ENCODE results near the gene OXSR1.
"Not testable (repeated sequence)": the region's sequence is repeated elsewhere in the genome, so short reads cannot be mapped to it uniquely, and the experiment has no call there.

The OXSR1 gene

DNA sequence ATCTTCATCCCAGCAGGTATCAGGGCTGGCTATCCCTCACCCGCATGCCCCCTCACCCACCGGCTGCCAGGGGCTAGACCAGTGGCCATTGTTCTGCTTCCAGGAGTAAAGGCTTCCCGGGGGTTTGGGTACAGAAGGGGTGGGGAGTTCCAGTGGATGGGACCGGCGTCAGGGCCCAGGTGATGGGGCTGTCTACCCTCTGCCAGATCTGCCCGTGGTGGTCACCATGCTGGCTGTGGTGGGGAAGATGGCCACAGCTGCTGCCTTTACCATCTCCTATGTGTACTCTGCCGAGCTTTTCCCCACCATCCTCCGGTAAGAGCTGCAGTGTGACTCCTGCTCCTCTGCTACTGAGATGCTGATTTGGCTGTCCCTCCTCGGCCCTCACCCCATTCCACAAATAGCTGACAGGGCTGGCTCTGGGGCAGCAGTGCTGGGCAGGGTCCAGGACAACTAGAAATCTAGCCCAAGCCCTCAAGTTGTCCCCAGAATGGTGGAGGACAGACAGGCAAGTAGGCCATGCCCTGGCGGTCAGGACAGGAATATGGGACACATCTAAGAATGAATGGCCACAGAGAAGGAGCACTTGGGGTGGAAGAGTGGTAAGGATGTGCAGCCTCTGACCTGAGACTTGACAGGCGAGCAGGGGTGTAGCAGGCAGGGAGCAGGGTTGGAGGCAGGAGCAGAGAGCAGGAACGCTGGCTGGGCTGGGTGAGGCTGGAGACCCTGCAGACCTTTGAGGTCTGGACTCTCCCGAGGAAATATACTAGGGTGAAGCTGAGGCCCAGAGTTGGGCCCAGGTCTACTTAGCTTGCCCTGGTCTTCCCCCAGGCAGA is 111.0 kb downstream of the OXSR1 start:
- no peak for DNase-seq

DNA sequence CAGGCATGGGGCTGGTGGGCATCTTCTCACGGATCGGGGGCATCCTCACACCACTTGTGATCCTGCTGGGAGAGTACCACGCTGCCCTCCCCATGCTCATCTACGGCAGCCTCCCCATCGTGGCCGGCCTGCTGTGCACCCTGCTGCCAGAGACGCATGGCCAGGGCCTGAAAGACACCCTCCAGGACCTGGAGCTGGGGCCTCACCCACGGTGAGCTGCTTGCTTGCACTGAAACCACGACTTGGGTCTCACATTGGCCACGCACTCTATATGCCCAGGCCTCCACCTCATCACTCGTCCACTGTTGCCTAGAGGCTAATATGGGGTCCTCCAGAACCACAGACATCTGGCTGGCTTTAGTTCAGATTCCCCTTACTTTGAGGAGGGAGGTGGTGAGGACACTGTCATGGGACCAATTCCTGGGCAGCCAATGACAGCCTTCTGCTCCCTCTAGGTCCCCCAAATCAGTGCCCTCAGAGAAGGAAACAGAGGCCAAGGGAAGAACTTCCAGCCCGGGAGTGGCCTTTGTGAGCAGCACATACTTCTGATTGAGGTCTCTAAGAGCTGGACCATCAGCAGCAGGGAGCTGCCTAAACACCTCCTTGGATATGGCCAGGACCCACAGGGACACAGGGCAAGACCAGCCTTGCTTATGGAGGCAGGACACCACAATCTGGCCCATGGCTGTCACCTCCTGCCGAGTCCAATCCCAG is 111.7 kb downstream of the OXSR1 start:
- no peak for DNase-seq

DNA sequence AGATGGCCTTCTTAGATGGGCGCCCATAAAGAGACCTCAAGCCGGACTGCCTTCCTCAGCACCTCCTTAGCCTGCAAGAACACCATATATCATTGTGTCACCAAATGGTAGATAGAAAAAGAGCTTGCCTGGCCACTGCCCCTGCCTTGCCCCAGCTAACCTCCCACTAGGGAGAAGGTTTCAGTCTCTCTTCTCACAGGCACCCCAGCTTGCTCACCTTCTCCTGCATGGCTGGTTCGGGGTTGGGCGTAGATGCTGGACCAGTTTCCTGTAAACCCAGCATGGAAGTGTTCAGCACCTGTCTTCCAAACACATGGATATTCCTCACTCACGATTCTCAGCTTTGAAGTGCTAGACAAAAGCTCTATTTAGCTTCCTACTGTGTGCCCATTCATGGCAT is 113.5 kb downstream of the OXSR1 start:
- DNase-seq: no peak

DNA sequence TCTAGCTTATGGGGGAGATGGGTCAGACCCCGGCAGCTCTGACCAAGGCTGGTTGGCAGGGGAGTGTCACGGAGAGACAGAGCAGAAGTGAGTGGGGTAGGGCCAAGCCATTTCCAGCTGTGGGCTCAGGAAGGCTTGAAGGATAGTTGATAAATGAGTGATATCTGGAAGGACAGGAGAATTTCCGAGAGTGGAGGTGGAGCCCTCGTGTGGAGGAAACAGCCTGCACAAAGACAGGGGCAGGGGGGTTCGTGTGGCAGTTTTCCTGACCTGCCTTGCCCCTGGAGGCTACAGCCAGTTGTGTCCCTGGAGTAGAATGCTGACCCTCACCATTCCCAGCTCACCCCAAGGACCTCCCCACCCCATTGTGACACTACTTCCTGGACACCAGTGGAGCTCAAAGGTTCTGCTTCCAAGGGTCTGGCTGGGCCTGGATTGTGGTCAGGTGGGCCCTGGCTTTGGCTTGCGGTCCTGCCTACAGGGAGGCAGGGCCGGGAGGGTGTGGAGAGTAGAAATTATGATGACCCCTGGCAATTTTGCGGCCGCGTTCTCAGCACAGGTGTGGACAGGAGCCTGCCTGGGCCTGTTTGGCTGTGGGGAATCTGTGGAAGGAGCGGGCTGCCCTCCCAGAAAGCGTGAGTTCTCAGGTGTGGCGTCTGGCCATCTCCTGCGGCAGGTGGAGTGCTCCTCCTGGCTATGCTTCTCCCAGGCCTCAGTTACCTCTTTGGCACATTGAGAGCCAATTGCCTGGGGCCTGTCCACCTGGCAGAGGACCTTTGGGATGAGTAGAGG is 116.8 kb downstream of the OXSR1 start, which contains the start of gene SLC22A14:
TSS of gene SLC22A14 (plus strand) at position 400 of the 792 bp plus-strand sequence. CDS start 23,733 bp downstream, outside the sequence.
- no peak for DNase-seq

DNA sequence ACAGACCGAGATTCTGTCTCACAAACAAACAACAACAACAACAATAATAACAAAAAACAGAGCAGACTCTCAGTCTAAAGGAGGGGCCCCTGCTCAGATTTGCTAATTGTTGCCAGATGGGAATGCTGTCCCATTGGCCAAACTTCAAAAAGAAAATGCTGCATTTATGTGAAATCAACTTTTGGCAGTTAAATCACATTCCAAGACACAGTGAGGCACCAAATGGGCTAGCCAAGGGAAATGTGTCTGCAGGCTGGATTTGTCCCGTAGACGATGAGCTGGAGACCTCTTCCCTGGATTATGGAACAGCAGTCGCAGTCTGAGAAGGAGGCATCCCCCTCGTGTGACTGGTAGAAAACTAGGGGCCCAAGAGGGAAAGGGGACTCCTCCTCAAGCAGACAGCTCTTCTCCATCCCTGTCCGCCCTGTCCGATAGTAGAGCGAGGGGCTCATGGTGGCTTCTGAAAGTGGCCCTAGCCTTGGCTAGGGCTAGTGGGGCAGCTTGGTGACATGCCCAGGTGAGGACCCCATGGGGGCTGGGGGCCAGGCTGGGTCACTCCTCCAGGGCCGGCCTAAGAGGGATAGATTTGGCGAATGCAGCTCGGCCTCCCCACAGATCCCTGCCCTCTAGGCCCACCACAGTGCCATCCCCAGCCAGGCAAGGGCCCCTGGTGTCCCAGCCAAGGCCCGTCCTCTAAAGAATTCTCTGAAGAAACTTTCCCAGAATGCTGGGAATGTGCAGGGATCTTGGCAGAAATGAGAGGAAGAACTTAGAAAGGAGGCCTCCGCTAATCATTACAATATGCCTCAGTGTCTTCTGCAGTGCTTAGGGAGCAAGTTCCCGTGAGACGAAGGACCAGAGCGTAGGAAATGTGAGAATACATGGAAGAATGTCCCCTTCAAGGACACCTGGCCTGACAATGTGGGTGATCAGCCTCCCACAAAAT is 118.7 kb downstream of the OXSR1 start:
- DNase-seq: no peak

DNA sequence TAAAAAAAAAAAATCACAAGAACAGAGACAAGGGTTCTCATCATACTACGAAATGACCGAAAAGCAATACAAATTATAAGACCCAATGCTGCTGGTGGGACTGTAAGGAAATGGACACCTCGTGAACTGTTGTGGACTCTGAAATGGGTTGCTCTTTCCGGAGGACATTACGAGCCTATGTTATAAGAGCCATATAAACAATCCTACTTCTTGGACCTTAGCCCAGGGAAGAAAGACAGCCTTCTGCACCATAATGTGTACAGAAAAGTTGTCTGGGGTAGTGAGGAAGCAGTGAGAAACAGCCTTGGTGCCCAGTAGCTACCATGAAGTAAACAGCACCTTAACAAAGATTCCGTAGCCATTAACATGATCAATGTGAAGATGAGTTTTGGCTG is 119.4 kb downstream of the OXSR1 start:
- DNase-seq: no peak

DNA sequence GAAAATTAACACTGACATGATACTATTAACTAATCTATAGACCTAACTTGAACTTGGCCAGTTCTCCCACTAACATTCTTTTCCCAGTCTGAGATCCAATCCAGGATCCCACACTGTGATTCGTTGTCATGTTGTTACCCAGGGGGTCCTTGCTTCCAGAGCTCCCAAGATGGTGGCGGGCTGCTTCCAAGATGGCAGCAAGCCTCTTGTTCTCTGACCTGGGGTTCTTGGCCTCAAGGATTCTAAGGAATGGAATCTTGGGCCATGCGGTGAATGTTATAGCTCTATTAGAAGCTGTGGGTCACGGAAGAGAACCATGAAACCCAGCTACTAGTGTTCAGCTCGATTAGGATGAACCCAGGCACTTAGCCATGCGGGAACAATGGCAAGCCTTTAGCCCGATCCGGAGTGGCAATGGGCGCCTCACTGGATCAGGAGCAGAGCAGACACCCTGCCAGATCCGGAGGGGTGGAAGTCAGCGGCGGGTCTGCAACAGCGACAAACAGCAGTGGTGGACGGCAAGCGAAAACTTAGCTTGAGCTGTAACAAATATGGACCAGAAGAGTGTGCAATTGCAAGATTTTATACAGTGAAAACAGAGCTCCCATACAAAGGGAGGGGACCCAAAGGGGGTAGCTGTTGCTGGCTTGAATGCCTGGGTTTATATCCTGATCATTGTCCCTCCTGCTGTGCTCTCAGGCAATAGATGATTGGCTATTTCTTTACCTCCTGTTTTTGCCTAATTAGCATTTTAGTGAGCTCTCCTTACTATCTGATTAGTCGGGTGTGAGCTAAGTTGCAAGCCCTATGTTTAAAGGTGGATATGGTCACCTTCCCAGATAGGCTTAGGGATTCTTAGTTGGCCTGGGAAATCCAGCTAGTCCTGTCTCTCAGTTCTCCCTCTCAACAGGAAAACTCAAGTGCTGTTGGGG is 124.2 kb downstream of the OXSR1 start:
- DNase-seq: not testable (repeated sequence)

DNA sequence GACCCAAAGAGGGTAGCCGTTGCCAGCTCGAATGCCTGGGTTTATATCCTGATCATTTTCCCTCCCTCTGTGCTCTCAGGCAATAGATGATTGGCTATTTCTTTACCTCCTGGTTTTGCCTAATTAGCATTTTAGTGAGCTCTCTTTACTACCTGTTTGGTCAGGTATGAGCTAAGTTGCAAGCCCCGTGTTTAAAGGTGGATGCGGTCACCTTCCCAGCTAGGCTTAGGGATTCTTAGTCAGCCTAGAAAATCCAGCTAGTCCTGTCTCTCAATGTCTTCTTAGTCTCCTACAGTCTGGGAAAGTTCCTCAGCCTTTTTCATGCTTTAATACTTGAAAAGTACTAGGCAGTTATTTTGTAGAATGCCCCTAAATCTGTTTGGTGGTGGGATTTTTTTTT is 131.7 kb downstream of the OXSR1 start:
- not testable (repeated sequence) for DNase-seq

DNA sequence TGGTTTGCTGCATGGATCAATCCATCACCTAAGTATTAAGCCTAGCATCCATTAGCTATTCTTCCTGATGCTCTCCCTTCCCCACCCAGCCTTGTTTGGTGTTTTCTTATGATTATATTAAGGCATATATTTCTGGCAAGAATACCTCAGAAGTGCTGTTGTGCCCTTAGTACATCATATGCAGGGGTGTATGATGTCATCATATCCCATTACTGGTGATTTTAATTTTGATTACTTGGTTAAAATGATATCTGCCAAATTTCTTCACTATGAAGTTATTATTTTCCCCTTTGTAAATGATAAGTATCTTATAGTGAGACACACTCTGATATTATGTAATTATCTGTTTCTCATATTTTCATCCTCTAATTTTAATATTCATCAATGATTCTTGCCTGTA is 132.2 kb downstream of the OXSR1 start:
- DNase-seq: no peak

DNA sequence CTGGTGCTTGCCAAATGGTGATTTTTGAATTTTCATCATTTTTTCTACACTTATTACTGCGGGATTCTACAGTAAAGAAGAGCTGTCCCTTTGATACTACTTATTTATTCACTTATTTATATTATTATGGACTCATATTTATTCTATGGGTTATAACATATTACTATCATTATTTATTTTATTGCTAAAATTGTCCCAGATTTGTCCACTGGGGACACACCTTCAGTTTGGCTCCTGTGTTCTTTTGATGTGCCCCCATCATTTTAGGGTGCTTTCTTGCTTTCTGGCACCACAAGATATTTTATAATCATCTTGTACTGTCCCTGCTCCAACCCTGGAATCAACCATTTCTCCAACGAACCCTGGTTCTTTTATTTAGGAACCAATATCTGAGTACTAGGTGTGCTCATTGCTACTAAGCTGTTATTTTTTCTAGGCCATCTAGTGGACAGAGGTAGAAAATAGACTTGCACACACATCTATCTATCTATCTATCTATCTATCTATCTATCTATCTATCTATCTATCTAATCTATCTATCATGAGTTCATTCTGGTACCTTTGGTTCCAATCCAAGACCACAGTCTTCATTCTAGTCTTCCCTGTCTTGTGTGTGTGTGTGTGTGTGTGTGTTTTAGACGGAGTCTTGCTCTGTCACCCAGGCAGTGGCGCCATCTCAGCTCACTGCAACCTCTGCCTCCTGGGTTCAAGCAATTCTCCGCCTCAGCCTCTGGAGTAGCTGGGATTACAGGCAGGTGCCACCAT is 132.8 kb downstream of the OXSR1 start:
- DNase-seq: no peak
